ENCODE results near the gene XAGE1A.
"Not testable (repeated sequence)": the region's sequence is repeated elsewhere in the genome, so short reads cannot be mapped to it uniquely, and the experiment has no call there.

DNA sequence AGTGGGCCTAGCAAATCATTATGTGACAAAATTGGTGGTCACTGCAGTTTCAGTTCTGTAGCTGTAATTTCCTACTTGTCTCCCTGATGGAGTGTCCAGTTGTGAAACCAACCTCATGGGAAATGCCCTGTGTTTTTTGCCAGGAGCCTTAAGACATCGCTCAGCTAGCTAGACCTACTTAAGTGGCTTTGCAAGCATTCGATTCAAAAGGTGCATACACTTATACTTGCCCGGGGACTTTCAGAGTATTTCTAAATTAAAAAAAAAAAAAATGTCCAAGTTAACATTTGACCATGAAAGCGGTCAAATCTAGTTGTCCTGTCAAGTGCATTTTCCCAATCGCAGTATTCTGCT, 788 bp downstream of the XAGE1A start:
- TF ChIP-seq, protein P1, sequence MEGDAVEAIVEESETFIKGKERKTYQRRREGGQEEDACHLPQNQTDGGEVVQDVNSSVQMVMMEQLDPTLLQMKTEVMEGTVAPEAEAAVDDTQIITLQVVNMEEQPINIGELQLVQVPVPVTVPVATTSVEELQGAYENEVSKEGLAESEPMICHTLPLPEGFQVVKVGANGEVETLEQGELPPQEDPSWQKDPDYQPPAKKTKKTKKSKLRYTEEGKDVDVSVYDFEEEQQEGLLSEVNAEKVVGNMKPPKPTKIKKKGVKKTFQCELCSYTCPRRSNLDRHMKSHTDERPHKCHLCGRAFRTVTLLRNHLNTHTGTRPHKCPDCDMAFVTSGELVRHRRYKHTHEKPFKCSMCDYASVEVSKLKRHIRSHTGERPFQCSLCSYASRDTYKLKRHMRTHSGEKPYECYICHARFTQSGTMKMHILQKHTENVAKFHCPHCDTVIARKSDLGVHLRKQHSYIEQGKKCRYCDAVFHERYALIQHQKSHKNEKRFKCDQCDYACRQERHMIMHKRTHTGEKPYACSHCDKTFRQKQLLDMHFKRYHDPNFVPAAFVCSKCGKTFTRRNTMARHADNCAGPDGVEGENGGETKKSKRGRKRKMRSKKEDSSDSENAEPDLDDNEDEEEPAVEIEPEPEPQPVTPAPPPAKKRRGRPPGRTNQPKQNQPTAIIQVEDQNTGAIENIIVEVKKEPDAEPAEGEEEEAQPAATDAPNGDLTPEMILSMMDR (IDR thresholded peaks at IDR 0.05; ENCODE audit: insufficient read depth, low read depth, low read length), result not testable (repeated sequence)
- TF ChIP-seq EZH2 (IDR thresholded peaks at IDR 0.05; ENCODE audit: insufficient read depth, low read length), result not testable (repeated sequence)
